SIG-M5 treated with dmso at 0.1 percent for 504 hours (cell line): ENCODE measurements around the gene AIMP2.
"Not testable (repeated sequence)": the region's sequence is repeated elsewhere in the genome, so short reads cannot be mapped to it uniquely, and the experiment has no call there.

Experiments
- DNase-seq: peaks from one replicate; lab custom pipeline; 2025; ENCODE audit not compliant: unreplicated experiment; lab: John Stamatoyannopoulos, UW

Gene AIMP2

GRCh38 chr7:6026011-6026819 lies 17.1 kb downstream of the AIMP2 start:
- peak; percentile 59 for DNase-seq

- DNase-seq, result peak; percentile 75
These were observed 17.8 kb downstream of the AIMP2 start for GRCh38 chr7:6026820-6027311.

DNA sequence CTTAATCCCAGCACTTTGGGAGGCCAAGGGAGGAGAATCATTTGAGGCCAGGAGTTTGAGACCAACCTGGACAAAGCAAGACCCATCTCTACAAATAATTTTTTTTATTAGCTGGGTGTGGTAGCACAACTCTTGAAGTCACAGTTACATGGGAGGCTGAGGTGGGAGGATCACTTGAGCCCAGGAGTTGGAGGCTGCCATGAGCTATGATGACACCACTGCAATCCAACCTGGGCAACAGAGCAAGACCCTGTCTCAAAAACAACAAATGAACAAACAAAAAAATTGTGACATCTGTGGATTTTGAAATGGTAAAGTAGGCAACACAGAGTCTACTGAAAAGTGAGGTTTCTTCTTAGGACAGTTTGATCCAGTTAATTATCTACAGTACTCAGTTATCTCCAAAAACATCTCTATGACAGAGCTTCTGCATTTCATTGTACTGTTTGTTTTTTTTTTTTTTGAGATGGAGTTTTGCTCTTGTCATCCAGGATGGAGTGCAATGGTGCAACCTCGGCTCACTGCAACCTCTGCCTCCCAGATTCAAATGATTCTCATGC lies 18.8 kb downstream of the AIMP2 start:
- no peak for DNase-seq

DNA sequence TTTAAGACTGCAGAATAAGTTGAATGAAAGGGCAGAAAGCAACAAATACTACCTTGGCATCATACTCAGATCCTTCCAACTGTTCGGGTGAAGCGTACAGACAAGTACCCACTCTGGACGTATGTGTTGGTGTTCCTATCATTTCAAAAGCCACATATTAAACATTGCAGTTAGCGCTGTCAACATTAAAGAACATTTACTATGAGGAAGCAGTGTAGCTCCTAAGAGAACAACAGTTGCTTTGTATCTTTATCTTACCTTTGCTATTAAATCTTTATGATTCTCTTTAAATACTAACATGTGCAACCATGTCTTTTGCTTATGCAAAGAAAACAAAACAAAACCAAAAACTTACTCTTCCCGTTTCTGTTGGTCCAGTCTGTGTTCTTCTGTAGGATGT lies 19.5 kb downstream of the AIMP2 start:
- DNase-seq, result no peak

- DNase-seq, result no peak
These were observed 21.9 kb downstream of the AIMP2 start, which contains the start of gene ANKRD61 for GRCh38 chr7:6030988-6031387. TSS of gene ANKRD61 (plus strand) at chr7:6031376. CDS start at chr7:6031376, 0 bp downstream.

GRCh38 chr7:6031567-6031966 lies 22.5 kb downstream of the AIMP2 start:
- DNase-seq, result no peak

- no peak for DNase-seq
These were observed 23.1 kb downstream of the AIMP2 start for GRCh38 chr7:6032167-6032566.

DNA sequence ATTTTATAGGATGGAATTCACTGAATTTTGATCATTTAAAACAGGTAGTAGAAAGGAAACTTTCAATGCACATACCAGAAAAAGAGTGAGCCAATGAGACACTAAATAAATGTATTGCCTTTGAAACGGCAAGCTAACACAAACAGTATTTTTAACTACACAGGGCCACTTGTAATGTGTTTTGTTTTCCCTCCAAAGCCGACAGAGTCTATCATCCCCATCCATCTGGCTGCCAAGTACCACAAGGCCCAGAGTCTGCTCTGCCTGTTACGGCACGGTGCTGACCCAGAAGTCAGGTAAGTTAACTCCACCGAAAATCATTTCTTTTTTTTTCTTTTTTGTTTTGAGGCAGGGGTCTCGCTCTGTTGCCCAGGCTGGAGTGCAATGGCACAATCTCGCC lies 23.6 kb downstream of the AIMP2 start:
- no peak for DNase-seq

DNA sequence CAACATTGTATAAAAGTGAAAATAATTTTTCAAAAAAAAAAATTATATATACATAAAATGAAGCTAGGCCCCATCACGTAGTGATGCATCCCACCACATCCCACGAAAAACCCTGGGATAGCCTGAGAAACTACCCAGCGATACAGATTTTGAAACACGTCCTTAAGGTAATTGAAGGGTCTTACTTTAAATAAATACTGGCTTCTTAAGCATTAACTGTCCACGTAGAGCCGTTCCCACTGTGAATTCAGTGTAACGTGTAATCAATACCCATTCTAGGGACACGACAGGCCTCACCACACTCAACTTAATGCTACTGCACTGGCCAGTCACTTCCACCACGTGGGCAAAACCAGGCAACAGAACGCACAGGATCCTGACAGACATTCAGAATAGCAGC lies 26.1 kb downstream of the AIMP2 start:
- no peak for DNase-seq

- DNase-seq, result no peak
These were observed 26.6 kb downstream of the AIMP2 start for GRCh38 chr7:6035686-6036085.

DNA sequence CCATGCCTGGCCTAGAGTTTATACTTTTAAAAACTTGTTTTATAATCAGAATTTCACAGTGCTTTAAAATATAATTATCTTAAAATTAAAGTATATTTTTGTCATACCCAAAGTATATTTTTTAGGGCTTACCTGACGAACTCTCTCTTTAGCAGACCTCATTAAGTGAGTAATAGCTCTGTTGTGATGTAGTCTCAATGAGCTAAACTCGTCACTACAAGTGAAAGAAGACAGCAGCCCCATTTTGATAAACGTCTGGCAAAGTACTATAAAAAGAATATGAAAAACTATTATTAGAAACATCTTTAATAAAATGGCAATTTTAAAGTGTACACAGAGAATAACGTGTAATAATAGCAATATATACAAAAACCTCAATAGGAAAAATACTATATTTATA lies 40.7 kb downstream of the AIMP2 start:
- no peak for DNase-seq

- not testable (repeated sequence) for DNase-seq
These were observed 42.1 kb downstream of the AIMP2 start for GRCh38 chr7:6051185-6051584.

- DNase-seq, result no peak
These were observed 47.5 kb downstream of the AIMP2 start for GRCh38 chr7:6056616-6057015.

DNA sequence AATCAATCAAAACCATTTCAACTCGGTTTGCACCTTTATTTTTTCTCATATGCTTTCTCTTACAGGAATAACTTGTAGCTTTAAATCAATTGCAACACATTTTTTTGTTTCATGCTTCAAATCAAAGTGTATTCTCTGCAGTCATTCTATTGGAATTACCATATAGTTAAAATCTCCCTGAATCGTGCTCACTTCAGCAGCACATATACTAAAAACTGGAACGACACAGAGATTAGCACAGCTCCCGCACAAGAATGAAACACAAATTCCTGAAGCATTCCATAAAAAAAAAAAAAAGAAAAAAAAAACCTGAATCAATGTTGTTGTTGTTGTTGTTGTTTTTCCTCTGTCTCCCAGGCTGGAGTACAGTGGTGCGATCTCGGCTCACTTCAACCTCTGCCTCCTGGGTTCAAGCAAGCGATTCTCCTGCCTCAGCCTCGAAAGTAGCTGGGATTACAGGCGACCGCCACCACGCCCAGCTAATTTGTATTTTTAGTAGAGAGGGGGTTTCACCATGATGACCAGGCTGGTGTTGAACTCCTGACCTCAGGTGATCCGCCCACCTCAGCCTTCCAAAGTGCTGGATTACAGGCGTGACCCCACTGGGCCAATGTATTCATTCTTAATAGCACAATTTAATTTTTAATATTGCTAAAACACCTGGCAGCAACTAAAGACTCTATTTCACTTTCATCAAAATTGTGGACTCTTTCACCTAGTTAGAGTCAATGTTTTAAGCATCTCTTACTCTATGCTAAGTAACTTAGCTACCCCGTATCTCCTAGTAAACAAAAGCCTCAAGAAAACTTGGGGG lies 48.5 kb downstream of the AIMP2 start:
- no peak for DNase-seq

DNA sequence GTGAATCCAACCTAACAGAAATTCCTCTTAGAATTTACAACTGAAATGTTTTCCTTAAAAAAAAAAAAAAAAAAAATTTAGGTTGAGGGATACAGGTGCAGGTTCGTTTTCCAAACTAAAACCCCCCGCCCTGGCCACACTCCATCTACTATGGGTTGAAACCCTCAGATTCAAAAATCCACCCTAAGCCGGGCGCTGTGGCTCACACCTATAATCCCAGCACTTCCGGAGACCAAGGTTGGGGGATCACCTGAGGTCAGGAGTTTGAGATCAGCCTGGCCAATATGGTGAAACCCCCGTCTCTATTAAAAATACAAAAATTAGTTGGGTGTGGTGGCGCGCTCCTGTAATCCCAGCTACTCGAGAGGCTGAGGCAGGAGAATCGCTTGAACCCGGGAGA lies 50.9 kb downstream of the AIMP2 start:
- not testable (repeated sequence) for DNase-seq

DNA sequence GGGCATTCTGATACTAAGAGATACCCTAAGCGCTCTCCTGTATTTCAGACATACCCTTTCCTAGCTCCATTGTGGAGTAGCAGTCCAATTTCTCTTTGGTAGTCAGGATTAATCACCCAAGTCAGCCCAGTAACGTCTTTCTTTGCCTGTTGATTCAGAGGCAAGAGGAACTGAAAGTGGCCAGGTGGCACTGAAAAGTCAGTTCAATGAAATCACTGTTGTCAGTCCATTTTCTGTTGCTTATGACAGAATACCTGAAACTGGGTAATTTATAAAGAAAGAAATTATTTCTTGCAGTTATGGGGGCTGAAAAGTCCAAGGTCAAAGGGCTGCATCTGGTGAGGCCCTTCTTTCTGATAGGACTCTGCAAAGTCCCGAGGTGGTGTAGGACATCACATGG lies 62.3 kb downstream of the AIMP2 start:
- no peak for DNase-seq
